Peyer's patch (tissue), 4 donors: ENCODE measurements around the gene MCUR1.

Experiments
- CTCF ChIP-seq, 6 experiments: fragments of 450-650 bp in 4 of 6; fragments of 200-600 bp in 2 of 6; sonication (generic) in 1 of 6; IDR thresholded peaks; one replicate each; pipeline ENCODE4 v1.5.1; 2017 to 2019; ENCODE audit warnings: antibody characterized with exemption in 6 of 6, mild to moderate bottlenecking in 3 of 6, moderate library complexity in 1 of 6
- POLR2A ChIP-seq, 2 donors: fragments of 450-650 bp; IDR thresholded peaks; one replicate each; pipeline ENCODE4 v1.5.1; 2017; ENCODE audit warnings: antibody characterized with exemption in 2 of 2, mild to moderate bottlenecking in 2 of 2, moderate library complexity in 2 of 2

DNA sequence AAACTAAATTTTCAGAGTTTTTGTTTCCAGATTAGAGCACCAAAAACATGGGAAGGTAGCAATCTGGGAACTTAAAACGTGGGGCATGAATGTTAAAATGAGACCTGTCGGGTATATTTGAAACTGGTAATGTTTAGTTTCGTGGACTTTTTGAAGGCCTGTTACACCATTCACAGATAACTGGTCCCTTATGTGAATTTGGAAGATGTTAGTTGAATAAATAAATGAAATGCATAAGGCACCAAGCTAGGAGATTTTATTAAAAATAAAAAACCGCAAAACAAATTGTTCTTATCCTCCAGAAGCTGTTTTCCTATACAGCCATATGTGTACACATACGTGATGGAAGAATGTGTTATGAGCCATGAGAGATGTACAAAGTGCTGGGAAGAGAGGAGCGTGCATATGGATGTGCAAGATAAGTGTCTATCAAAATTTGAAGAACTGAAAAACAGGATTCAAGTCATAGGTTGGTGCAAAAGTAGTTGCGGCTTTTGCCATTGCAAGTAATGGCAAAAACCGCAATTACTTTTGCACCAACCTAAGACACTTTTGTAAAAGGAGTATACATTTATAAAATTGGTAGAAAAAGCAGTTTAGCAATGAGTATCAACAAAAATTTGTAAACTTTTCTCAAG, 700 bp upstream of the MCUR1 start:
- no peak for TF ChIP-seq POLR2A (IDR thresholded peaks at IDR 0.05)
- TF ChIP-seq CTCF (IDR thresholded peaks at IDR 0.05) = no peak
